Measurements from ENCODE around the gene CFL1.
"Not testable (repeated sequence)": the region's sequence is repeated elsewhere in the genome, so short reads cannot be mapped to it uniquely, and the experiment has no call there.

CFL1 gene

GRCh38 chr11:65834202-65834601 lies 23.8 kb downstream of the CFL1 start:
- peak overlapping the region; percentile 73 for H3K4me3 ChIP-seq (replicated peaks; ENCODE audit: low read depth, low read length)
- no peak for DNase-seq (ENCODE audit: extremely low read depth, low read depth)
- no peak for TF ChIP-seq CTCF (IDR thresholded peaks at IDR 0.05; ENCODE audit: low read depth, low read length, missing control alignments)

GRCh38 chr11:65833297-65834030 lies 24.5 kb downstream of the CFL1 start, which contains the start of gene SNX32:
Gene SNX32 (plus strand): TSS chr11:65833963. CDS start chr11:65834066, 103 bp downstream.
- H3K4me3 ChIP-seq (replicated peaks; ENCODE audit: low read depth, low read length), result peak within 1 kb of the TSS; percentile 73
- peak; percentile 75 for DNase-seq (ENCODE audit: extremely low read depth, low read depth)
- TF ChIP-seq CTCF (IDR thresholded peaks at IDR 0.05; ENCODE audit: low read depth, low read length, missing control alignments), result no peak

DNA sequence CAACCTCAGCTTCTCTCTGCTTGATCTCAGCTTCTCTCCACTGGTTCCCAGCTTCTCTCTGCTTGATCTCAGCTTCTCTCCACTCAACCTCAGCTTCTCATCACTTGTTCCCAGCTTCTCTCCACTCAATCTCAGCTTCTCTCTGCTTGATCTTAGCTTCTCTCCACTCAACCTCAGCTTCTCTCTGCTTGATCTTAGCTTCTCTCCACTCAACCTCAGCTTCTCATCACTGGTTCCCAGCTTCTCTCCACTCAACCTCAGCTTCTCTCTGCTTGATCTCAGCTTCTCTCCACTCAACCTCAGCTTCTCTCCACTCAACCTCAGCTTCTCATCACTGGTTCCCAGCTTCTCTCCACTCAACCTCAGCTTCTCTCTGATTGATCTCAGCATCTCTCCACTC lies 25.7 kb downstream of the CFL1 start:
- not testable (repeated sequence) for H3K4me3 ChIP-seq (replicated peaks; ENCODE audit: low read depth, low read length); DNase-seq (ENCODE audit: extremely low read depth, low read depth)

GRCh38 chr11:65829459-65829858 lies 28.5 kb downstream of the CFL1 start:
- TF ChIP-seq CTCF (IDR thresholded peaks at IDR 0.05; ENCODE audit: low read depth, low read length, missing control alignments), result no peak
- DNase-seq (ENCODE audit: extremely low read depth, low read depth), result no peak
- no peak overlapping the region for H3K4me3 ChIP-seq (replicated peaks; ENCODE audit: low read depth, low read length)

DNA sequence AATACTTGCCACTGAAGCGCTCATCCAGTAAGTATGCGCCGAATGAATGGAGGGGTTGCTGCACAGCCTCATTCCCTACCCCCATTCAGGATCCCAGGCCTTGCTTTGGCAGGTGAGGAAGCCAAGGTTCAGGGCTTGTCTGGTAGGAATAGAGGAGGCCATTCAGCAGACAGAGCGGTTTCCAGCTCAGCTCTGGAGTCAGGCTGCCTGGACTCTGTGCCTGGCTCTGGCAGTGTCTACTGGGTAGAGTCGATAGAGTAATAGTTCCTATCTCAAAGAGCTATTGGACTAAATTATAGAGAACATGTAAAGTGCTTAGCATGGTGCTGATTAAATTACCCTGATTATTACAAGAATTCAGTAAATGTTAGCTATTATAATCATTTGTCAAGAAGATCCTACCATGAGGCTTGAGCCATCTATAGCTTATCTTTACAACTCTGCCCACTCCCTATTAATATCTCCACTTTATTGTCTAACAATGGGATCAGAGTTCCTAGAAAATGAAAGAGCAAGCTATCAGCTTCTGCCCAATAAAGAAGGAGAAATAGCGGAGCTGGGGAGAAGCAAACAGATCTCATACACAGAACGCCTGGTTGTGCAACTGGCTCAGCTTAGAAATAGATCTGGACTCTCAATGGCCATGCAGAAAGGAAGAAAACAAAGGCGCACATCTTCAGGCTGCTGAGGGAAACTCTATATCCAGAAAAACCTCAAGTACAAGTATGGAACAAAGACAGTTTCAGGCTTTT lies 30.8 kb downstream of the CFL1 start:
- no peak for DNase-seq (ENCODE audit: extremely low read depth, low read depth)
- no peak for TF ChIP-seq CTCF (IDR thresholded peaks at IDR 0.05; ENCODE audit: low read depth, low read length, missing control alignments)

DNA sequence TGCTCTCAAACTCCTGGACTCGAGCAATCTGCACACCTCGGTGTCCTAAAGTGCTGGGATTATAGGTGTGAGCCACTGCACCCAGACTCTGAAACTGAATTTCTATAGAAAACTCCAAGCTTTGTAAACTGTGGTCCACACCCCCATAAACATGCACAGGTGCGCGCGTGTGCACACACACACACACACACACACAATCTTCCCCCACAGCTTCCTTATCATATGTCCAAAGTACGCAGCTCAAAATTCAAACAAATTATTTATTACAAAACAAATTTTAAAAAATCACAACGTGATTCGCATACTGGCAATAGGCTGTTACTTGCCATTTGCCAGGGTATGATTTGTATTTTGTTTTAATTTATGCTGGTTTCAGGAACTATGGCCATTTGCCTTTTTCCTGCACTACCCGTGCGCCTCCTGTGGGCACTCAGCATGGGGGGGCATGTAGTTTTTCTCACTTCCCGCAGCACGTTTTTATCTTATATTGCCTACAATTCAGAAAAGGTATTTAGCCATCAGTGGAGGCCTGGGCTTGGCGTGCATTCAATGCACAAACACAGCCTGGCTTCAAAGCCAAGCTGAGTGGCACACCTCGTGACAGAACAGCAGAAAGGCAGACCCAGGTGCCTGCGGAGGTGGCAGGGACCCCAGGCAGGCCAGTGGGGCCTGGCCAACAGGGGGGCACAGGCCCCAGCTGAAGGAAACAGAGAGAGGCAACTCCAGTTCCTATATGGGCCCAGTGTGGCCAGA lies 35.0 kb downstream of the CFL1 start:
- no peak for DNase-seq (ENCODE audit: extremely low read depth, low read depth)
- H3K4me3 ChIP-seq (replicated peaks; ENCODE audit: low read depth, low read length), result no peak overlapping the region
- no peak for TF ChIP-seq CTCF (IDR thresholded peaks at IDR 0.05; ENCODE audit: low read depth, low read length, missing control alignments)

More for the DNA sequence above, 30.8 kb downstream of the CFL1 start:
- H3K4me3 ChIP-seq (replicated peaks; ENCODE audit: low read depth, low read length), result no peak overlapping the region

GRCh38 chr11:65821107-65821506 lies 36.9 kb downstream of the CFL1 start:
- H3K4me3 ChIP-seq (replicated peaks; ENCODE audit: low read depth, low read length), result no peak overlapping the region
- no peak for TF ChIP-seq CTCF (IDR thresholded peaks at IDR 0.05; ENCODE audit: low read depth, low read length, missing control alignments)
- no peak for DNase-seq (ENCODE audit: extremely low read depth, low read depth)
